ENCODE results near the gene RIPOR2. TPM values are rescaled to one million over a fixed set of nuclear protein-coding genes. Genes with fewer than 3 reads are reported as not detected.
A peak's percentile ranks its signal among the peaks of the same experiment; 100 is the strongest.

Gene RIPOR2
- total and polyA plus RNA-seq, 2 of the 13 experiments (the other 11 are each of a cell fraction or from before 2014, with no cell fraction given), result 0.02 to 0.05 TPM

GRCh38 chr6:24780206-24780605, 155.6 kb downstream of the RIPOR2 start:
- Histone ChIP-seq H3K9ac (ENCODE audit: insufficient read depth, low read depth, low read length) (no peak overlapping the region), H3K36me3 (replicated peaks in 1 of 2; ENCODE audit: control insufficient read depth in 1 of 2, insufficient read depth in 2 of 2, low read length in 2 of 2) (peaks cover 10 to 51% of the 10 kb centered on the region in 2 experiments), H4K20me1 (ENCODE audit: insufficient read depth, low read length) (peaks cover 30% of the 10 kb centered on the region), H3K4me1 (ENCODE audit: insufficient read depth, low read length) (peaks cover 37% of the 10 kb centered on the region), H3K9me3 (ENCODE audit: low read length) (no peaks in the 10 kb centered on the region), H3K4me3 (replicated peaks in 1 of 3; ENCODE audit: insufficient read depth in 1 of 3, low read depth in 2 of 3, low read length in 3 of 3) (no peak overlapping the region), H3K27ac (ENCODE audit: extremely low read length, insufficient read depth, low read length) (no peak overlapping the region), H3K4me2 (ENCODE audit: low read depth, low read length) (peak overlapping the region; percentile 90), H3K27me3 (ENCODE audit: control insufficient read depth in 1 of 2, insufficient read depth in 2 of 2, low read length in 2 of 2) (no peaks in the 10 kb centered on the region; a peak in 1 of 5 replicates), H3K79me2 (ENCODE audit: insufficient read depth, low read length) (peaks cover 68% of the 10 kb centered on the region), H2AFZ (ENCODE audit: low read length) (no peak overlapping the region)
- in situ Hi-C loops (cut with HindIII; ENCODE audit: extremely low pct_ligation_motif_present, low pct_unique_long_range_greater_than_20kb), result no loop called here
- 97% methylated on average over 4 of the region's 4 CpGs for WGBS (ENCODE audit: low lambda C conversion rate)
- no peak for FAIRE-seq
- TF ChIP-seq ZNF232 (CRISPR knock-in tag; IDR thresholded peaks at IDR 0.05; ENCODE audit: borderline replicate concordance) (no peak), ZBTB42 (CRISPR knock-in tag; IDR thresholded peaks at IDR 0.05) (no peak), HHEX (CRISPR knock-in tag; IDR thresholded peaks at IDR 0.05) (no peak), AHR (CRISPR knock-in tag; IDR thresholded peaks at IDR 0.05) (no peak), ZNF552 (CRISPR knock-in tag; IDR thresholded peaks at IDR 0.05; ENCODE audit: borderline replicate concordance) (no peak), NR2F1 (CRISPR knock-in tag; IDR thresholded peaks at IDR 0.05) (no peak), KLF16 (CRISPR knock-in tag; IDR thresholded peaks at IDR 0.05) (0 out of 4 replicates have a peak, but pooled peaks of 1 of the 2 experiments have one; percentile 1), RBFOX2 (IDR thresholded peaks at IDR 0.05; ENCODE audit: low read depth, low read length) (0 out of 2 replicates have a peak, but pooled peaks have one; percentile 35)
- ChIA-PET POLR2A (interaction anchor here (1.3 kb wide), 1 partner anchor 285 kb away, joined by 3 read pairs; no protein-coding TSS in a partner anchor), CTCF (ENCODE audit: low intra/inter-chr PET ratio, low total read pairs) (no interaction called here)
- DNase-seq (ENCODE audit: low spot score), result no peak
- BruUV-seq (replicated peaks), result no TSS peak
- ATAC-seq, result no peak
- intact Hi-C loops (cut with micrococcal nuclease; ENCODE audit: unreplicated experiment), result loop anchor here (1.0 kb wide), 1 partner anchor 290 kb away; no protein-coding TSS in a partner anchor
